ENCODE results near the gene PICK1. TPM values are rescaled to one million over a fixed set of nuclear protein-coding genes. Genes with fewer than 3 reads are reported as not detected.

Gene PICK1
- total RNA-seq, 2 experiments from 2014 or later, result 16.0 to 16.5 TPM

Other genes starting within 250 kb of the PICK1 start
- gene GCAT, start 249.5 kb upstream of the PICK1 start, total RNA-seq, result 10 to 100 TPM; 21.8 TPM
- gene GALR3, start 234.0 kb upstream of the PICK1 start, total RNA-seq, result under 1 TPM in 1 of 2 experiments, not detected in 1; 0.19 TPM
- 10 to 100 TPM; 16.9 to 17.5 TPM for gene ANKRD54, start 213.1 kb upstream of the PICK1 start, total RNA-seq
- gene EIF3L, start 208.0 kb upstream of the PICK1 start, total RNA-seq, result 100 to 1,000 TPM; 656 to 664 TPM
- 10 to 100 TPM; 18.4 to 19.1 TPM for gene MICALL1, start 151.1 kb upstream of the PICK1 start, total RNA-seq
- under 1 TPM in 1 of 2 experiments, not detected in 1; 0.14 TPM for gene C22orf23, start 103.8 kb upstream of the PICK1 start, total RNA-seq
- 10 to 100 TPM; 67.7 to 74.9 TPM for gene POLR2F, start 103.7 kb upstream of the PICK1 start, total RNA-seq
- gene SOX10, start 72.8 kb upstream of the PICK1 start, total RNA-seq, result not detected
- gene SLC16A8, start 26.8 kb downstream of the PICK1 start, total RNA-seq, result under 1 TPM in 1 of 2 experiments, not detected in 1; 0.17 TPM
- 1 to 10 TPM in 1 of 2 experiments, under 1 TPM in 1; 0.93 to 1.6 TPM for gene BAIAP2L2, start 53.3 kb downstream of the PICK1 start, total RNA-seq
- 10 to 100 TPM; 63.7 to 69.5 TPM for gene PLA2G6, start 124.4 kb downstream of the PICK1 start, total RNA-seq
- 10 to 100 TPM; 15.5 to 15.9 TPM for gene MAFF, start 144.6 kb downstream of the PICK1 start, total RNA-seq
- gene TMEM184B, start 215.6 kb downstream of the PICK1 start, total RNA-seq, result 10 to 100 TPM; 24.4 to 26.6 TPM